ENCODE results near the gene SPSB1.

- no peak for TF ChIP-seq CTCF (IDR thresholded peaks at IDR 0.05)
- no peak for TF ChIP-seq POLR2A (IDR thresholded peaks at IDR 0.05)
These were observed 98.9 kb downstream of the SPSB1 start for GRCh38 chr1:9391620-9392019.
